NOMO-1 treated with dmso at 0.1 percent for 144 hours (cell line): ENCODE results near the gene FAHD1.

Experiments used
- DNase-seq: peaks from one replicate; lab custom pipeline; 2025; ENCODE audit not compliant: unreplicated experiment; lab: John Stamatoyannopoulos, UW

FAHD1 gene

DNA sequence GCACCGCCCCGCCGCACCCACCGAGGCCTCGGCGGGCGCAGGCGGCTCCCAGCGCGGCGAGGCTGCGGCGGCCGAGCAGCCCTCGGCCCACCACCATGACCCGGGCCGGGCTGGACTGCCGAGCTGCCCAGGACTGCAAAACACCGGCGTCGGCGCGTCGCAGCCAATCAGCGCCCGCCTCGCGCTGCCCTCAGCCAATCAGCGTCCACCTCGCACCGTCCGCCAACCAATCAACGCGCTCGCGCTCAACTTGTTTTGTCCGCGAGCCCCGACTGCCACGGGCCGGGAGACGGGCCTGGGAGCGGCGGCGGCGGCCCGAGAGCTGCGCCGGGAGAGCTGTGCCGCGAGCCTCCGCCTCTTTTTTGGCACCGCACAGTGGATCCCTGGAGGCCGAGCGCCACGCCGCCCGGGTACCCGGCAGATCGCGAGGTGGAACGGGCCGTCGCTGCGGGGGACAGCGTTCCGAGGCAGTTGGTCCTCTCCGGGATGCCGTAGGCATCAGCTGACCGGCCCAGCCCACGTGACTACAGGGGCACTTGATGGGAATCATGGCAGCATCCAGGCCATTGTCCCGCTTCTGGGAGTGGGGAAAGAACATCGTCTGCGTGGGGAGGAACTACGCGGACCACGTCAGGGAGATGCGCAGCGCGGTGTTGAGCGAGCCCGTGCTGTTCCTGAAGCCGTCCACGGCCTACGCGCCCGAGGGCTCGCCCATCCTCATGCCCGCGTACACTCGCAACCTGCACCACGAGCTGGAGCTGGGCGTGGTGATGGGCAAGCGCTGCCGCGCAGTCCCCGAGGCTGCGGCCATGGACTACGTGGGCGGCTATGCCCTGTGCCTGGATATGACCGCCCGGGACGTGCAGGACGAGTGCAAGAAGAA is at the start of gene FAHD1, which contains the start of gene HAGH:
FAHD1 (plus strand) TSS at position 516 of the 883 bp plus-strand sequence; CDS start at position 549, 33 bp downstream.
HAGH (minus strand) TSS at position 135 of the 883 bp plus-strand sequence; CDS start at position 97, 38 bp downstream.
- peak; percentile 90 for DNase-seq

DNA sequence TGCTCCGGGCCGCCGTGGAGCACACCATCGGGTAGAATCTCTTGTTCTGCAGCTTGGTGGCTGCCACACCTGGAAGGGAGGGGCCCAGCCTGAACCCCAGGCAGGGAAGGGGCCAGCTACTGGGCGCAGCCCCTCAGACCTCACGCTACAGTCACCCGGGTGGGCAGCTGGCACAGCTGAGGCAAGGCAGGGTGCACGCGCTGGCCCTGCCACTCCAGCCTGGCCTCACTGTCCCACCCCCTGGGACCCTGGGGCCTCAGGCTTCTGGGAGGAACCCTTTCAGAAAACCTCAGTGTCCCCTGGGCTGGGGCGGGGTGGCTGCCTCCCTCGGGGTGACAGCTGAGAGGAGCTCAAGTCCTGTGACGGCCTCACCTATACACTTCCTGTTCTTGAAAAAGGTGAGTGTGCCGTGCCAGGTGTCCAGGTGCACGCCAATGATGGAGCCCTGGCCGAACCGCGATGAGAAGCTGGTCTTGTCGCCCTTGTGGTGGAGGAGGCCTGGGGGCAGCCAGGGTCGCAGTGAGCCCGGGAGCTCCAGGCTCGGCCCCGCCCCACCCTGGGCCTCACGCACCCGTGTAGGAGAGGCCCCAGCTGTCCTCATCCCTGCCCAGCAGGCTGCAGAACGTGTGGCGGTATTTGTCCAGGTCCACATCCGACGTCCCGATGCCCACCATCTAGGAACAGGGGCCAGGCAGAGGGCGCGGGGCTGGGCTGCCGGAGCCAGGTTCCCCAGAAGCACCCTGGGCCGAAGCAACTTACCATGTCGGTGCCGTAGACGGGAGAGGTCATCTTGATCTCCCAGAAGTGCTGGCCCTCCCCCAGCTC is 49.4 kb upstream of the FAHD1 start:
- no peak for DNase-seq

DNA sequence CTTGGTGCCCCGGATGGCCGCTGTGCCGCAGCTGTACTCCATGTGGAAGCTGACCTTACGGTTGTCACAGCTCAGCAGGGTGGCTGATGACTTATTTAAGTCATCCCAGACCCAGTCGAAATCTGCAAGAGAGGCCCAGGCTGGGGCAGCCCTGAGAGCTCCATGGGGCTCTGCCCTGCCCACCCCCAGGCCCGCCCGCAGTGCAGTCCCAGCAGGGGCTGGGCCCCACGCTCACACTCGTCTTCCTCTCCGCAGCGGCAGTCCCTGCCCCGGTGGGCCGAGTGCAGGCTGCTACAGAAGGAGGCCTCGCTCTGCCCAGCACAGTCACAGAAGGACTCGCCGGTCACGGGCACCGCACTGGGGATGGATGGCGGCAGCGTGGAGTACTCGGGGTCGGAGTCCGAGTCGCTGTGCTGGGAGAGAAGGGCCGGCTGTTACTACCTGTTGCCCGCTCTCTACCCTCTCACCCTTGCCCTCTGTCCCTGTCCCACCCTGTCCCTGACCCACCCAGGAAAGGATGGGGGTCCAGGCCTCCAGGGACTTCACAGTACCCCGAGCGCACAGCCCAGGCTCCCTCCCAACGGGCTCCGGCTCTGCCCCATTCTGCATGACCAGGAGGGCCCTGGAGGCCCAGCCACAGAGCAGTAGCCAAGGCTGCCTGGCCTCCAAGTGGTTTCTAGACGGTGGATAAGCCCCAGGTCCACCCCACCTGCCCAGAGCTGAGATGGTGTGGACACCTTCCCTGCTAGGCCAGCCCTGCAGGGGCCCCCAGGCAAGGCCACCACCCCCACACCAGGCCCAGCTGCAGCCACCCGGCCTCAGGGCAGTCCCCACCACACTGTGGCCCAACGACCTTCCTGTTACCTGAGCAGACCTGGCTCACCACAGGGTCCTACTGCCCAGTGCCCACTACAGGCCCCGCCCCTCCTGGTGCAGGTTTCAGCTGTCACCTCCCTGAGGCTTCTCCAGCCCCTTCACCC is 48.5 kb upstream of the FAHD1 start:
- DNase-seq, result no peak

DNA sequence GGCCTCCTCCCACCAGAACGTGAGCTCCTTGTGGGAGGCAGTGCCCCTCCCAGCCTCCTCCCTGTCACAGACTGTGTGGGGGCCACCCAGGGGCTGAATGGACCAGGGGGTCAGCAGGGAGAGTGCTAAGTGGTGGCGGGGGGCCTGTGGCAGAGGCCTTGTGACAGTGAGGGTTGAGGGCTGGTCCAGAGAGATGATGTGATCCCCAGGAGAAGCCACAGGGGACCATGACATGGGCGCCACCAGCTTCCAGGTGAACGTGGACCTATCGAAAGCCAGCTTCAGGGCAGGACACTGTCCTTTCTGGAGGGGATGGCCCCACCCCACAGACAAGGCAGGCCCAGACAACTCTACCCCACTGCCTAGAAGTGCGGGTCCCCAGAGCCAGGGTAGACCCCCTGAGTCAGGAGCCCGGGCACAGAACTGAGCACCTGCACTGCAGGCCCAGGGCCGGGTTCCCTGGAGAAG is 47.7 kb upstream of the FAHD1 start:
- no peak for DNase-seq

DNA sequence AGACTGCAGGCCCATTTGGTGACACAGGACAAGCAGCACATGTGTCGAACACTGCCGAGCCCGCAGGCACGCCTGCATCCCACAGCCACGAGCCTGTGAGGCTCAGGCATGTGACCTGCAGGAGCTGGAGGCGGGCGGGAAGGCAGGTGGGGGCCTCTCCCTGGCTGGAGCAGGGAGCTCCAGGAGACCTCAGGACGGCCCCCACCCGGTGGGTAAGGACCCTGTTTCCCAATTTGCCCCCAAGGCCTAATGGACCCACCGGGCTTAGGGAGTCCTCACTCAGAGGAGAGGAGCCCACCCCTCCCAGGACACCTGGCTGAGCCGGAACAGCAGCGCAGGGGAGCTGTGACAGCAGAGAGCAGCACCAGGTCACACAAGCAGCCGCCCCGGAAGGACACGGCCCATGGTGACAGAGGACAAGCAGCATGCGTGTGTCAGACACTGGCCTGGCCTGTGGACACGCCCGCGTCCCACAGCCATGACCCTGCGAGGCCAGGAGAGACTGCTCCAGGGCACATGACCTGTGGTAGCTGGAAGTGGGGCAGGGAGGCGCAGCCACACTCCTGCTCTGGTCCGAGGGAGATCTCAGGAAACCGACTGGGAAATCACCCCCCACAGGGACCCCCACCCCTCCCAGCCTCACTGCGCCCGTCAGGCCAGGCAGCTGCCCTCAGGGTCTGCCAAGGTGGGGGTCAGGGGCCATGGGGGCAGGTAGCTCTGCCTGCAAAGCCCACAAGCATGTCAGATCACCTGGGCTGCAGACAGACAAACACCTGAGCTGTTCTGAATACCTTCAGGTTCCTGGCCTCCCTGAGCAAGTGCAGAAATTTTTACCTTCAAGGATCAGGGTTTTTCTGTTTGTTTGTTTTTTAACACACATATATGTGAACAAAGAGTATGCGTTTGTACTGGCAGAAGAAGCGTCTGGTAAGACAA is 47.0 kb upstream of the FAHD1 start:
- no peak for DNase-seq

DNA sequence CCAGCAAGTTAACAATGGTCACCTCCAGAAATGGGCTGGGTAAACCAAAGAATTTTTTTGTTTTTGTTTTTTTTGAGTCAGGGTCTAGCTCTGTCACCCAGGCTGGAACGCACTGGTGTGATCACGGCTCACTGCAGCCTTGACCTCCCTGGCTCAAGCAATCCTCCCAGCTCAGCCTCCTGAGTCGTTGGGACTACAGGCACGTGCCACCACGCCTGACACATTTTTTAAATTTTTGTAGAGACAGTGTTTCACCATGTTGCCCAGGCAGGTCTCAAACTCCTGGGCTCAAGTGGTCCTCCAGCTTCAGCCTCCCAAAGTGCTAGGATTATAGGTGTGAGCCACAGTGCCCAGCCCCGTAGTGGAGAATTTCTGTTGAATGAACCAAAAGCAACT is 46.3 kb upstream of the FAHD1 start:
- DNase-seq, result no peak

DNA sequence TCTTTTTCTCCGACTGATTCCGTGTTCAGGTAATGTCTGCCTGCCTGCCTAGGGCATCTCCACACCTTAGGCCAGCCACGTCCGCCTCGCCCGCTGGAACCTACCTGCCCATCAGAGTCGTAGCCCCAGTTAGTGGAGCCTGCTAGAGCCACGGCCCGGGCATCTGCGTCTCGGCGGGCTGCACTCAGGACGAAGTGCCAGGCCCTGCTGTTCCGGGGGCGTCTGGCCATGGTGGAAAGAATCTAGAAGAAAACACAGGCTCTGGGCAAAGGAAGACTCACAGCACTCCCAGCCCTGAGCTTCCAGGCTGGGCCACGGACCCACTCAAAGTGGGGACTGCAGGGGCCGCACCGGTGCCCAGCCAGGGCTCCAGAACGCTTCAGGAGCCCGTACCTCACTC is 45.8 kb upstream of the FAHD1 start:
- no peak for DNase-seq

DNA sequence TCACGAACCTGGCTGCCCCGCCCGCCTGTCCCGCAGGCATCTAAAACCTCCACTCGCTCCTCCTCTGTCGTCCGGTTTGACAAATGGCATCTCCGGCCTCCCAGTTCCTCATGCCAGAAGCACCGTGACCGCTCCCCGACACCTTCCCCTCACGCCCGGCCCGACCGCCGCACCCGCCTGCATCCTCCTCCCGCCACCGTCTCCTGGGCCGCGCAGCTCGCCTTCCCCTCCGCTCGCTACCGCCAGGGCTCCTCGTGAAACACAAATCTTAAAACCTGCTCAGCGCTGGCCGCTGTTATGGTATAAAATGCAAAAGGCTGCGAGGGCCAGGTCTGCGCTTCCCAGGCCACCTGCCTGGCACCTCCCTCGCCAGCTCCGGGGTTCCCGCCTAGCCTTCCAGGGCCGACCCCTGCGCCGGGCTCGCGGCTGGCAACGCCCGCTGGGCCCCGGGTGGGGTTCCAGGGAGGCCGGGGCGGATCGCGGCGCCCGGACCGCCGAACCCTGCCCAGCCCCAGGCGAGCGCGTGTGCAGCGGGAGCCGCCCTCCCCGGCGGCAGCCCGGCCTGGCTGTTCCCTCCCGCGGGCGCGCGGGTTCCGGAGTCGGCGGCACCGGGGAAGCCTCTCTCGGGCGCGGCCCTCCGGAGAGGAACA is 45.1 kb upstream of the FAHD1 start:
- DNase-seq, result no peak

DNA sequence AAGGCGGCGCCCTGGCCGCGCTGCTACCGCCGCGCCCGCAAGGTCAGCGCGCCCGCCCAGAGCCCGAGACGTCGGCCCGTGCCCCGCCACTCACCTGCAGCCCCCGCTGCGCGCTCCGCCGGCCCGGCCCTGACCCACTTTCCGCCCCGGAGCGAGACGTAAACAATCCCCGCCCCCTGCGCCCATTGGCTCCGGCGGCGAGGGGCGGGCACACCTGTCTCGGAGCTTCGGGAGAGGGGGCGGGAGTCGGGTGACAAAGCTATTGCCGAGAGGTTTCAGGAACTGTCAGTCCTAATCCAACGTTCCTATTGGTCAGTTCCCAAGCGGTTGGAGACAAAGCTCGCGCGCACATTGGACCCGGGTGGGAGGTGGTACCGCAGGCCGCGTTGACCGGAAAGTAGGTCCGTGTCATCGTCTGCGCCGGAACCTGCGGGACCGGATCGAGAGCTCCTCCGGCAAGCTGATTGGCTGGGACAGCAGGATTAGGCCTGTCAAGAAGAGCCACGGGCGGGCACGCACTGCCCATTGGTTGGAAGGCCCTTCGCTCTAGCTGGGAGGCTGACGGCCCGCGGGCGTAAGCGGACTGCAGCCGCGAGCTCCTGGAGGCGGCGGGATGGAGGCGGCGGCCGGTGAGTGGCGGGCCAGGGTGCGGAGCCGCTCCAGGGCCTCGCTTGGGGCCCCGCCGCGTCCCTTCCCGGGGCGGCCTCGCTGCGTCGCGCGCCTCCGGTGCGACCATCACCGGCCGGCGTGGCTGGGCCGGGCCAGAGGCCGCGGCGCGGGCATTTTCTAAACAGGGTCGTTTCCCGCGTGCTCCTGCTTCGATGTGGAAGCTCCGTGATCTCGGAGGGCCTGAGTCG is 44.4 kb upstream of the FAHD1 start, which contains the start of the genes NUBP2 and SPSB3:
NUBP2 (plus strand) TSS at position 553 of the 857 bp plus-strand sequence; CDS start at position 614, 61 bp downstream.
SPSB3 (minus strand) TSS at position 164 of the 857 bp plus-strand sequence. CDS start 1,088 bp downstream, outside the sequence.
- DNase-seq, result peak; percentile 99

DNA sequence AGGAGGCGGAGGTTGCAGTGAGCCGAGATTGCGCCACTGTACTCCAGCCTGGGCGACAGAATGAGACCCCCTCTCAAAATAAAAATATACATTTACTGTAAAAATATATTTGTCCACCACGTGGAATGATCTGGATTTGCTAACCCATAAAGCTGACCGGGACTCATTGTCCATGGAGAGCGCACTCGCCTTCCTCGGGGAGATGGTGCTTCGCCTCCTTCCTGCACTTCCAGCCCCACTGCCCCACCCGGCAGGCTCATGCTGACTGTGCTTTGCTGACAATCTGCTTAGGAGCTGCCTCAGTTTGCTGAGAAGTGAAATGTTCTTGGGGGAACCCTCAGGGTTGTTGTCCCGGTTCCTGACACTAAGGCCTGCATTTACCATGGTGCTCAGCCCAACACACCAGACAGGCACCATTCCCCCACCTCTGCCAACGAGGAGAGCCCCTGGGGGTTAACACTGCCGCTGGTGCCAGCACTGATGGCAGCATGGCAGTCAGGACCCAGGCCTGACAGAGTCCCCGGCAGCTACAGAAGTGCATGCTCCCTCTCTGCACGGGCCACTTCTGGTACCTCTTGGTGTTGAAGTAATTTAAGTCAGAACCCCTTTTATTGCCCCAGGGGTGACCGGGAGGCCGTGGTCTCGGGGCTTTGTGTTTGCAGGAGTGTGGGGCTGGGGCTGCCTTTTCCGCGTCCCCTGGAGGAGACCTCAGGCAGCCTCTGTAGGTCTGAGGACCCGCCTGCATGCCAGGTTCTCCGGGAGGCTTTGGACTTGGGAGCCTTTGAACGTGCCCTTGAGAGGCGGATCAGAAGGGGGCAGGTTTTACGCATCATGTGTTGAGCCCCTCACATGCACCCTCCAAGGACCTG is 41.8 kb upstream of the FAHD1 start:
- no peak for DNase-seq

DNA sequence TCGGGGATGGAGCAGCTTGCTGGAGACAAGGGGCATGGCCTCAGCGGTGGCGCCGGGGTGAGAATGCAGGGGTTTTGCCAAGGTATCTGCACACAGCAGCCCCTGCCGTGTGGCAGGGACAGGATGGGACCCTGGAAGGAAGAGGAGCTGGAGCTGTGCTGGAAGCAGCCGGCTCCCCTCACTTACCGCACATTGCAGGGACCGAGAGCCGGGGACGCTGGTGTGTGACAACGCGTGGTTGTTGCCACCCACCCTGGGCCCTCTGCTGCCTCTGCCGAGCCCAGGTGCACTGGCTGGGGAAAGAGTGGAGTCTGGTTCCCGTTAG is 41.2 kb upstream of the FAHD1 start:
- no peak for DNase-seq

DNA sequence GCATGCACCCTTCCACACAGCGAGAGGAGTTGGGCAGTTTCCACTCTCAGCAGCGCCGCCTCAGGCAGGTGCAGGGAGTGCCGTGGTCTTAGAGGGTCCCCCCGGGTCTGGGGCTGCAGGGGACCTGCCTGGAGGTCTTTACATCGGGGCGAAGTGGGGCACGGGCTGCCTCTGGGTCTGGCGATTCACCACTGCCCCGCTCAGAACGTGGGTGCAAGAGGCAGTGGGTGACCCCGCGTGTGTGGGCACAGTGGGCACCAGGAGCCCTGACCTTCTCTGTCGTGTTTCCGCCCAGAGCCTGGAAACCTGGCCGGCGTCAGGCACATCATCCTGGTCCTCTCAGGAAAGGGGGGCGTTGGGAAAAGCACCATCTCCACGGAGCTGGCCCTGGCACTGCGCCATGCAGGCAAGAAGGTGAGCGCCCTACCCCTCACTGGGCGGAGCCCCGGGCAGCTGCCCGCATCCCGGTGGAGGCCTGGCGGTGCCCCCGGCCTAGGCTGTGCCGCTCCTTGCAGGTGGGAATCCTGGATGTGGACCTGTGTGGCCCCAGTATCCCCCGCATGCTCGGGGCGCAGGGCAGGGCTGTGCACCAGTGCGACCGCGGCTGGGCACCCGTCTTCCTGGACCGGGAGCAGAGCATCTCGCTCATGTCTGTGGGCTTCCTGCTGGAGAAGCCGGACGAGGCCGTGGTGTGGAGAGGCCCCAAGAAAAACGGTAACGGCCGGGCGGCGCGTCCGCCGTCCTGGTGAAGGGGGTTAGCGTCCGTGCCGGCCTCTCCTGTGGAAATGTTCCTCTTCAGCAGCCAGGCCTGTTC is 40.6 kb upstream of the FAHD1 start:
- DNase-seq, result no peak

DNA sequence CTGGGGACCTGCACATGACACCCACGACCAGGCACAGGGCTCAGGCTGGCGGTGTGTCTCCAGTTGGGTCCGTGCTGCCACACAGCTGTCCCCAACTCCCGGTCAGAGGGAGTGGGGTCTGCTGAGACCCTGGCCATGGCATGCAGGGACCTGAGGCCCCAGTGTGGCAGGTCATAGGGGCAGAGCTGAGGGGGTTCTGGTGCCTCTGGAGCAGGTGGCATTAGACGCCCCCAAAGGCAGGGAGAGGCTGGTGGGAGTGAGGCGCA is 40.0 kb upstream of the FAHD1 start:
- no peak for DNase-seq

DNA sequence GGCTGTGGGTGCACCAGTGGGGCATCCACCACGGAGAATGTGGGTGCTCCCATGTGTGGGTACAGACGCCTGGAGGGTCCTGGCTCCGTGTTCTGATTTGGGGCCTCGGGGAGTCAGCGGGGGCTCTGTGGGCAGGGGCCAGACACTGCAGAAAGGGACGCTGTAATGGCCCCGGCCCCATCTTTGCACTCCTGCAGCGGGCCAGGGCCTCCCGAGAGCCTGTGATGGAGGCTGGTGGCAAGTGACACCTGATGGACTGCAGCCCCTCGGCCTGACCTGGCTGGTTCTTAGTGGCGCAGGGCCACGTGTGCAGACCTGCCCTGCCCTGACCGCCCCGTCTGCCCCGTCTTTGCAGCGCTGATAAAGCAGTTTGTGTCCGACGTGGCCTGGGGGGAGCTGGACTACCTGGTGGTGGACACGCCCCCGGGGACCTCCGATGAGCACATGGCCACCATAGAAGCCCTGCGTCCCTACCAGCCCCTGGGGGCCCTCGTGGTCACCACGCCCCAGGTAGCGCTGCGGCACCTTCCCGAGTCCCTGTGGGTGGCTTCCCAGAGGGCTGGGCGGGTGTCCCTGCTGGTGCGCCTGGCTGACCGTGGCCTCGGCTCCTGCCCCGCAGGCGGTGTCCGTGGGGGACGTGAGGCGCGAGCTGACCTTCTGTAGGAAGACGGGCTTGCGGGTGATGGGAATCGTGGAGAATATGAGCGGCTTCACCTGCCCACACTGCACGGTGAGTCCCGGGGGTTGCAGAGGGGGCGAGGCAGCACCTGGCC is 39.5 kb upstream of the FAHD1 start:
- no peak for DNase-seq

DNA sequence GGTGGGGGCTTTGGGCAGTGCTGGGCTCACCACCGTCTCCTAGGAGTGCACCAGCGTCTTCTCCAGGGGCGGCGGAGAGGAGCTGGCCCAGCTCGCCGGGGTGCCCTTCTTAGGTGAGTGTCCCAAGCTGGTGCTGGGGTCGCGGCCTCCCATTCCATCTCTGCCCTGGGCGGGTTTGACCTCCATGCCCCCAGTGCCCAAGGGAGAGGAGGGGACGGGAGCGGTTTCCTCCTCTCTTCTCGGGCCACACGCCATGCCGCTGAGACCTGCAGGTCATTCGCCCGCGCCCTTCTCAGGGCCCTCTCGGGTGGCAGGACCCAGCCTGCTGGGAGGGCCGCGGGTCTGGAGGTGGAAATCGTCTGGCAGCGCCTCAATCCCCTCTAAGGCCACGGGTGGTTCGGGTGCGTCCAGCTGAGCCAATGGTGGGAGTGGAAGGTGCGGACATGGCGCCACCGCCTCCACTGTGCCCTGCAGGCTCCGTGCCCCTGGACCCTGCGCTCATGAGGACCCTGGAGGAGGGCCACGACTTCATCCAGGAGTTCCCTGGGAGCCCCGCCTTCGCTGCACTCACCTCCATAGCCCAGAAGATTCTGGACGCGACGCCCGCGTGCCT is 38.8 kb upstream of the FAHD1 start:
- DNase-seq, result no peak
